ENCODE results near the gene PGAM1. TPM values are rescaled to one million over a fixed set of nuclear protein-coding genes. Genes with fewer than 3 reads are reported as not detected.

Gene PGAM1
- total RNA-seq, 4 donors from 2014 or later: 94.5 to 216 (median 124) TPM

- no peaks in the 10 kb centered on the region for H3K27me3 ChIP-seq
- DNase-seq: peak; percentile 60
- H3K27ac ChIP-seq: peak overlapping the region; percentile 77 to 88 (median 85)
- H3K36me3 ChIP-seq: no peaks in the 10 kb centered on the region
- peak overlapping the region; percentile 59 to 96 (median 63) for H3K4me3 ChIP-seq
- 31 to 43% methylated on average over 8 to 21 of the region's 21 CpGs for WGBS, 2 donors (ENCODE audit: low coverage in 1 of 2)
- in situ Hi-C loops (cut with MboI; ENCODE audit: low pct_ligation_motif_present in 1 of 4, low pct_unique_long_range_greater_than_20kb in 1 of 4, low sequenced_read_pairs in 3 of 4): no loop called here
- H3K4me1 ChIP-seq: peaks cover 5 to 18% (median 10%) of the 10 kb centered on the region in 4 donors
- intact Hi-C loops (cut with DNase I; ENCODE audit: low total_unique reads): no loop called here
- peak; percentile 44 for TF ChIP-seq POLR2A (IDR thresholded peaks at IDR 0.05)
- no peak for TF ChIP-seq POLR2AphosphoS5 (IDR thresholded peaks at IDR 0.05)
- H3K9me3 ChIP-seq: no peaks in the 10 kb centered on the region
These were observed 26.0 kb upstream of the PGAM1 start for GRCh38 chr10:97399843-97400545.

GRCh38 chr10:97400665-97401454 is 25.1 kb upstream of the PGAM1 start, which contains the start of gene RRP12:
TSS of gene RRP12 (minus strand) at chr10:97401340. CDS start at chr10:97401231, 109 bp downstream.
- in situ Hi-C loops (cut with MboI; ENCODE audit: low pct_ligation_motif_present in 1 of 4, low pct_unique_long_range_greater_than_20kb in 1 of 4, low sequenced_read_pairs in 3 of 4): no loop called here
- Histone ChIP-seq H3K27ac (peak within 1 kb of the TSS; percentile 77 to 88 (median 85)), H3K9me3 (no peaks in the 10 kb centered on the region), H3K4me1 (peaks cover 5 to 18% (median 10%) of the 10 kb centered on the region in 4 donors), H3K36me3 (no peaks in the 10 kb centered on the region), H3K4me3 (peak within 1 kb of the TSS; percentile 59 to 96 (median 63)), H3K27me3 (no peaks in the 10 kb centered on the region)
- DNase-seq: peak; percentile 90
- WGBS, 2 donors (ENCODE audit: low coverage in 1 of 2): 1% methylated on average over 28 of the region's 39 CpGs; no CpG with 5 or more reads in 1 of the 2 donors
- TF ChIP-seq CTCF (IDR thresholded peaks at IDR 0.05) (peak in 2 of 5 experiments; percentile 11 to 18), POLR2AphosphoS5 (IDR thresholded peaks at IDR 0.05) (peak; percentile 37 to 82 (median 80)), POLR2A (IDR thresholded peaks at IDR 0.05) (peak; percentile 68), EP300 (IDR thresholded peaks at IDR 0.05; ENCODE audit: low read depth) (no peak)
- intact Hi-C loops (cut with DNase I; ENCODE audit: low total_unique reads): no loop called here

- TF ChIP-seq EP300 (IDR thresholded peaks at IDR 0.05; ENCODE audit: low read depth): no peak
- no peak for TF ChIP-seq CTCF (IDR thresholded peaks at IDR 0.05)
- no peak for TF ChIP-seq POLR2AphosphoS5 (IDR thresholded peaks at IDR 0.05)
- no peak for TF ChIP-seq POLR2A (IDR thresholded peaks at IDR 0.05)
- DNase-seq: no peak
- 68 to 74% methylated on average over 7 to 13 of the region's 13 CpGs for WGBS, 2 donors (ENCODE audit: low coverage in 1 of 2)
- Histone ChIP-seq H3K27ac (peak overlapping the region; percentile 77 to 88 (median 85)), H3K4me1 (peaks cover 5 to 18% (median 10%) of the 10 kb centered on the region in 4 donors), H3K9me3 (no peaks in the 10 kb centered on the region), H3K4me3 (peak overlapping the region in 3 of 4 donors; percentile 63 to 96 (median 63)), H3K27me3 (no peaks in the 10 kb centered on the region), H3K36me3 (no peaks in the 10 kb centered on the region)
- in situ Hi-C loops (cut with MboI; ENCODE audit: low pct_ligation_motif_present in 1 of 4, low pct_unique_long_range_greater_than_20kb in 1 of 4, low sequenced_read_pairs in 3 of 4) (no loop called here), intact Hi-C loops (cut with DNase I; ENCODE audit: low total_unique reads) (no loop called here)
These were observed 24.5 kb upstream of the PGAM1 start for GRCh38 chr10:97401455-97401919.

- Histone ChIP-seq H3K36me3 (no peaks in the 10 kb centered on the region), H3K27ac (no peak overlapping the region), H3K4me1 (peaks cover 5 to 34% (median 20%) of the 10 kb centered on the region in 4 donors), H3K9me3 (no peaks in the 10 kb centered on the region), H3K4me3 (no peak overlapping the region), H3K27me3 (no peaks in the 10 kb centered on the region)
- in situ Hi-C loops (cut with MboI; ENCODE audit: low pct_ligation_motif_present in 1 of 4, low pct_unique_long_range_greater_than_20kb in 1 of 4, low sequenced_read_pairs in 3 of 4): no loop called here
- no peak for DNase-seq
- no peak for TF ChIP-seq POLR2AphosphoS5 (IDR thresholded peaks at IDR 0.05)
- TF ChIP-seq CTCF (IDR thresholded peaks at IDR 0.05): no peak
- no peak for TF ChIP-seq POLR2A (IDR thresholded peaks at IDR 0.05)
- TF ChIP-seq EP300 (IDR thresholded peaks at IDR 0.05; ENCODE audit: low read depth): no peak
- intact Hi-C loops (cut with DNase I; ENCODE audit: low total_unique reads): no loop called here
These were observed 21.9 kb upstream of the PGAM1 start for GRCh38 chr10:97404044-97404443.
